Measurements from ENCODE around the gene TNC. TPM values are rescaled to one million over a fixed set of nuclear protein-coding genes. Genes with fewer than 3 reads are reported as not detected.

TNC gene
- total and polyA plus RNA-seq, 2 donors (not counting 1 experiment from before 2014, with no cell fraction given): not detected

- no peak overlapping the region for H3K4me3 Mint-ChIP-seq
- Histone ChIP-seq H3K79me2 (ENCODE audit: control insufficient read depth, insufficient read depth, low read length) (no peaks in the 10 kb centered on the region), H3K27me3 (replicated peaks in 1 of 4; ENCODE audit: control extremely low read depth in 1 of 4, control insufficient read depth in 3 of 4, insufficient read depth in 4 of 4, low read length in 3 of 4) (peaks cover 0 to 3% (median 0%) of the 10 kb centered on the region in 4 experiments), H3K36me3 (replicated peaks in 1 of 2; ENCODE audit: control extremely low read depth in 1 of 2, control insufficient read depth in 1 of 2, extremely low read depth in 1 of 2, insufficient read depth in 2 of 2, low read length in 1 of 2) (no peaks in the 10 kb centered on the region), H3K9ac (ENCODE audit: low read length) (no peak overlapping the region), H3K27ac (ENCODE audit: low read length in 2 of 2) (no peak overlapping the region), H3K4me3 (ENCODE audit: control extremely low read depth in 1 of 5, extremely low read depth in 1 of 5, insufficient read depth in 1 of 5, low read depth in 2 of 5, low read length in 4 of 5) (no peak overlapping the region), H2AFZ (ENCODE audit: insufficient read depth, low read depth, low read length, poor library complexity, severe bottlenecking) (no peak overlapping the region), H3K4me1 (ENCODE audit: control insufficient read depth in 2 of 2, insufficient read depth in 2 of 2, low read length in 2 of 2) (no peaks in the 10 kb centered on the region), H3K9me3 (ENCODE audit: control extremely low read depth in 1 of 3, control insufficient read depth in 2 of 3, insufficient read depth in 1 of 3, low read length in 2 of 3) (no peaks in the 10 kb centered on the region), H4K20me1 (ENCODE audit: control insufficient read depth, insufficient read depth, low read length, poor library complexity, severe bottlenecking) (no peaks in the 10 kb centered on the region), H3K4me2 (replicated peaks; ENCODE audit: low read depth, low read length, poor library complexity, severe bottlenecking) (no peak overlapping the region)
- no peak overlapping the region for H3K27ac Mint-ChIP-seq
- H3K4me1 Mint-ChIP-seq: no peaks in the 10 kb centered on the region
- H3K9me3 Mint-ChIP-seq (ENCODE audit: insufficient read depth): no peaks in the 10 kb centered on the region
- CTCF ChIA-PET: no interaction called here
- no CpG with 5 or more reads among the region's 1 CpG for WGBS (ENCODE audit: insufficient coverage)
- POLR2A ChIA-PET: no interaction called here
- DNase-seq (no peak), ATAC-seq (ENCODE audit: low read depth) (no peak)
- H3K27me3 Mint-ChIP-seq: peaks cover 24% of the 10 kb centered on the region
- TF ChIP-seq CTCF (IDR thresholded peaks at IDR 0.05) (no peak), EZH2 (IDR thresholded peaks at IDR 0.05; ENCODE audit: borderline replicate concordance, insufficient read depth, low read depth, low read length, poor library complexity, severe bottlenecking) (no peak)
- intact Hi-C loops (cut with micrococcal nuclease): no loop called here
Observed at GRCh38 chr9:115109486-115109885, 8.5 kb downstream of the TNC start.

GRCh38 chr9:115107701-115108100 lies 10.3 kb downstream of the TNC start:
- H3K27me3 ChIP-seq (replicated peaks in 1 of 4; ENCODE audit: control extremely low read depth in 1 of 4, control insufficient read depth in 3 of 4, insufficient read depth in 4 of 4, low read length in 3 of 4): peaks cover 0 to under 1% (median 0%) of the 10 kb centered on the region in 4 experiments
- Mint-ChIP-seq H3K27me3 (peaks cover 16% of the 10 kb centered on the region), H3K9me3 (ENCODE audit: insufficient read depth) (no peaks in the 10 kb centered on the region), H3K27ac (no peak overlapping the region), H3K4me3 (no peak overlapping the region), H3K4me1 (no peaks in the 10 kb centered on the region)
- H3K36me3 ChIP-seq (replicated peaks in 1 of 2; ENCODE audit: control extremely low read depth in 1 of 2, control insufficient read depth in 1 of 2, extremely low read depth in 1 of 2, insufficient read depth in 2 of 2, low read length in 1 of 2): no peaks in the 10 kb centered on the region
- H3K27ac ChIP-seq (ENCODE audit: low read length in 2 of 2): no peak overlapping the region
- intact Hi-C loops (cut with micrococcal nuclease): no loop called here
- H3K9me3 ChIP-seq (ENCODE audit: control extremely low read depth in 1 of 3, control insufficient read depth in 2 of 3, insufficient read depth in 1 of 3, low read length in 2 of 3): no peaks in the 10 kb centered on the region
- TF ChIP-seq CTCF (IDR thresholded peaks at IDR 0.05) (no peak), EZH2 (IDR thresholded peaks at IDR 0.05; ENCODE audit: borderline replicate concordance, insufficient read depth, low read depth, low read length, poor library complexity, severe bottlenecking) (no peak)
- no peak for ATAC-seq (ENCODE audit: low read depth)
- no peak overlapping the region for H3K9ac ChIP-seq (ENCODE audit: low read length)
- ChIA-PET POLR2A (no interaction called here), CTCF (no interaction called here)
- no peaks in the 10 kb centered on the region for H4K20me1 ChIP-seq (ENCODE audit: control insufficient read depth, insufficient read depth, low read length, poor library complexity, severe bottlenecking)
- H3K79me2 ChIP-seq (ENCODE audit: control insufficient read depth, insufficient read depth, low read length): no peaks in the 10 kb centered on the region
- no peak overlapping the region for H3K4me2 ChIP-seq (replicated peaks; ENCODE audit: low read depth, low read length, poor library complexity, severe bottlenecking)
- no peaks in the 10 kb centered on the region for H3K4me1 ChIP-seq (ENCODE audit: control insufficient read depth in 2 of 2, insufficient read depth in 2 of 2, low read length in 2 of 2)
- H2AFZ ChIP-seq (ENCODE audit: insufficient read depth, low read depth, low read length, poor library complexity, severe bottlenecking): no peak overlapping the region
- H3K4me3 ChIP-seq (ENCODE audit: control extremely low read depth in 1 of 5, extremely low read depth in 1 of 5, insufficient read depth in 1 of 5, low read depth in 2 of 5, low read length in 4 of 5): no peak overlapping the region
- DNase-seq: no peak
- 100% methylated on average over 2 of the region's 2 CpGs for WGBS (ENCODE audit: insufficient coverage)

Data from B cell (primary cell).